Activated naive CD8-positive, alpha-beta T cell treated with anti-CD3 and anti-CD28 coated beads for 36 hours (primary cell): ENCODE measurements around the gene PFKFB3. TPM values are rescaled to one million over a fixed set of nuclear protein-coding genes. Genes with fewer than 3 reads are reported as not detected.
"Not testable (repeated sequence)": the region's sequence is repeated elsewhere in the genome, so short reads cannot be mapped to it uniquely, and the experiment has no call there.

Source experiments
- DNase-seq: peaks from one replicate; pipeline ENCODE4 v3.0.0; 2021
- H3K27ac Mint-ChIP-seq: one replicate; pipeline ENCODE4 v1.8.0; 2022; ENCODE audit warnings: mild to moderate bottlenecking, moderate library complexity, mixed read lengths
- H3K27me3 Mint-ChIP-seq: one replicate; pipeline ENCODE4 v1.8.0; 2022; ENCODE audit warnings: mild to moderate bottlenecking, mixed read lengths
- H3K36me3 Mint-ChIP-seq: one replicate; pipeline ENCODE4 v1.8.0; 2021; ENCODE audit warnings: mild to moderate bottlenecking, mixed read lengths
- H3K4me1 Mint-ChIP-seq: one replicate; pipeline ENCODE4 v1.8.0; 2021; ENCODE audit warnings: mixed read lengths
- H3K4me3 Mint-ChIP-seq: one replicate; pipeline ENCODE4 v1.8.0; 2022; ENCODE audit warnings: mild to moderate bottlenecking, moderate library complexity, mixed read lengths
- H3K9me3 Mint-ChIP-seq: one replicate; pipeline ENCODE4 v1.8.0; 2022; ENCODE audit warnings: mixed read lengths
- total RNA-seq, 2 experiments: library from RNA; stranded (reverse); gene quantifications; one replicate each; pipeline ENCODE4 v1.2.3, GENCODE V29; 2021

PFKFB3 gene
- total RNA-seq, 2 experiments from 2014 or later: 72.6 to 73.0 TPM

- Mint-ChIP-seq H3K27ac (peak overlapping the region; percentile 83), H3K36me3 (peaks cover 26% of the 10 kb centered on the region), H3K9me3 (peaks cover 13% of the 10 kb centered on the region), H3K4me1 (peaks cover 54% of the 10 kb centered on the region)
- DNase-seq, H3K27me3 Mint-ChIP-seq, H3K4me3 Mint-ChIP-seq: not testable (repeated sequence)
Observed at GRCh38 chr10:6296425-6296824, 93.7 kb downstream of the PFKFB3 start.

GRCh38 chr10:6296828-6297251, 94.1 kb downstream of the PFKFB3 start:
- Mint-ChIP-seq H3K36me3 (peaks cover 26% of the 10 kb centered on the region), H3K27me3 (no peaks in the 10 kb centered on the region), H3K9me3 (peaks cover 13% of the 10 kb centered on the region), H3K27ac (no peak overlapping the region), H3K4me3 (no peak overlapping the region), H3K4me1 (peaks cover 54% of the 10 kb centered on the region)
- no peak for DNase-seq

- H3K36me3 Mint-ChIP-seq: peaks cover 26% of the 10 kb centered on the region
- no peak for DNase-seq
- H3K27me3 Mint-ChIP-seq: no peaks in the 10 kb centered on the region
- peaks cover 13% of the 10 kb centered on the region for H3K9me3 Mint-ChIP-seq
- H3K4me3 Mint-ChIP-seq: no peak overlapping the region
- H3K27ac Mint-ChIP-seq: no peak overlapping the region
- H3K4me1 Mint-ChIP-seq: peaks cover 49% of the 10 kb centered on the region
Observed at GRCh38 chr10:6297522-6297921, 94.8 kb downstream of the PFKFB3 start.

GRCh38 chr10:6297951-6298381, 95.2 kb downstream of the PFKFB3 start:
- Mint-ChIP-seq H3K4me3 (no peak overlapping the region), H3K36me3 (peaks cover 29% of the 10 kb centered on the region), H3K4me1 (peaks cover 48% of the 10 kb centered on the region), H3K27me3 (no peaks in the 10 kb centered on the region), H3K9me3 (peaks cover 13% of the 10 kb centered on the region), H3K27ac (no peak overlapping the region)
- DNase-seq: no peak

GRCh38 chr10:6298428-6298827, 95.7 kb downstream of the PFKFB3 start:
- peaks cover 48% of the 10 kb centered on the region for H3K4me1 Mint-ChIP-seq
- peaks cover 29% of the 10 kb centered on the region for H3K36me3 Mint-ChIP-seq
- no peak for DNase-seq
- no peak overlapping the region for H3K27ac Mint-ChIP-seq
- H3K4me3 Mint-ChIP-seq: no peak overlapping the region
- no peaks in the 10 kb centered on the region for H3K27me3 Mint-ChIP-seq
- peaks cover 13% of the 10 kb centered on the region for H3K9me3 Mint-ChIP-seq

GRCh38 chr10:6299234-6299633, 96.5 kb downstream of the PFKFB3 start:
- Mint-ChIP-seq H3K36me3 (peaks cover 22% of the 10 kb centered on the region), H3K4me1 (peaks cover 48% of the 10 kb centered on the region), H3K4me3 (no peak overlapping the region), H3K27me3 (no peaks in the 10 kb centered on the region), H3K9me3 (peaks cover 7% of the 10 kb centered on the region), H3K27ac (peak overlapping the region; percentile 61)
- DNase-seq: no peak

- no peak for DNase-seq
- Mint-ChIP-seq H3K9me3 (peaks cover 5% of the 10 kb centered on the region), H3K36me3 (peaks cover 22% of the 10 kb centered on the region), H3K4me1 (peaks cover 47% of the 10 kb centered on the region), H3K27me3 (no peaks in the 10 kb centered on the region), H3K27ac (peak overlapping the region; percentile 92), H3K4me3 (peak overlapping the region; percentile 59)
Observed at GRCh38 chr10:6299743-6300105, 97.0 kb downstream of the PFKFB3 start.

GRCh38 chr10:6300106-6300783, 97.5 kb downstream of the PFKFB3 start:
- H3K27ac Mint-ChIP-seq: peak overlapping the region; percentile 92
- no peaks in the 10 kb centered on the region for H3K27me3 Mint-ChIP-seq
- peaks cover 3% of the 10 kb centered on the region for H3K9me3 Mint-ChIP-seq
- peak; percentile 25 for DNase-seq
- peaks cover 22% of the 10 kb centered on the region for H3K36me3 Mint-ChIP-seq
- H3K4me3 Mint-ChIP-seq: peak overlapping the region; percentile 59
- peaks cover 44% of the 10 kb centered on the region for H3K4me1 Mint-ChIP-seq

GRCh38 chr10:6300784-6301460, 98.2 kb downstream of the PFKFB3 start:
- DNase-seq: no peak
- Mint-ChIP-seq H3K9me3 (peaks cover under 1% of the 10 kb centered on the region), H3K4me1 (peaks cover 37% of the 10 kb centered on the region), H3K36me3 (peaks cover 20% of the 10 kb centered on the region), H3K27ac (peak overlapping the region; percentile 92), H3K27me3 (no peaks in the 10 kb centered on the region), H3K4me3 (peak overlapping the region; percentile 59)

- Mint-ChIP-seq H3K4me3 (no peak overlapping the region), H3K27me3 (no peaks in the 10 kb centered on the region), H3K27ac (peak overlapping the region; percentile 20), H3K9me3 (no peaks in the 10 kb centered on the region), H3K4me1 (peaks cover 31% of the 10 kb centered on the region), H3K36me3 (peaks cover 20% of the 10 kb centered on the region)
- no peak for DNase-seq
Observed at GRCh38 chr10:6301488-6302075, 98.8 kb downstream of the PFKFB3 start.

Other genes starting within 250 kb of the PFKFB3 start
- gene IL15RA, start 225.4 kb upstream of the PFKFB3 start, total RNA-seq: 10 to 100 TPM; 27.8 to 30.0 TPM
- 100 to 1,000 TPM; 680 to 698 TPM for gene IL2RA, start 140.6 kb upstream of the PFKFB3 start, total RNA-seq
- 100 to 1,000 TPM; 337 to 355 TPM for gene RBM17, start 113.9 kb upstream of the PFKFB3 start, total RNA-seq